SK-N-DZ (cell line): Measurements from ENCODE around the gene IL15. TPM values are rescaled to one million over a fixed set of nuclear protein-coding genes. Genes with fewer than 3 reads are reported as not detected.
"Not testable (repeated sequence)": the region's sequence is repeated elsewhere in the genome, so short reads cannot be mapped to it uniquely, and the experiment has no call there.

ENCODE experiments used
- DNase-seq: peaks from one replicate; pipeline ENCODE4 v3.0.0-alpha.2; 2015; ENCODE audit warnings: low spot score
- polyA plus RNA-seq, 2 experiments: library from polyadenylated mRNA; depleted of rRNA; stranded (reverse); fragments of >200 nt; gene quantifications; 2 replicates each; pipeline ENCODE4 v1.2.3, GENCODE V29; 2014

Gene IL15, protein sequence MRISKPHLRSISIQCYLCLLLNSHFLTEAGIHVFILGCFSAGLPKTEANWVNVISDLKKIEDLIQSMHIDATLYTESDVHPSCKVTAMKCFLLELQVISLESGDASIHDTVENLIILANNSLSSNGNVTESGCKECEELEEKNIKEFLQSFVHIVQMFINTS
- polyA plus RNA-seq (2014; cell fraction: cytosol; rRNA removed) = 0.37 and 0.67 TPM in 2 replicates
- polyA plus RNA-seq (2014; cell fraction: nucleus; rRNA removed) = 0.31 and 0.63 TPM in 2 replicates

DNA sequence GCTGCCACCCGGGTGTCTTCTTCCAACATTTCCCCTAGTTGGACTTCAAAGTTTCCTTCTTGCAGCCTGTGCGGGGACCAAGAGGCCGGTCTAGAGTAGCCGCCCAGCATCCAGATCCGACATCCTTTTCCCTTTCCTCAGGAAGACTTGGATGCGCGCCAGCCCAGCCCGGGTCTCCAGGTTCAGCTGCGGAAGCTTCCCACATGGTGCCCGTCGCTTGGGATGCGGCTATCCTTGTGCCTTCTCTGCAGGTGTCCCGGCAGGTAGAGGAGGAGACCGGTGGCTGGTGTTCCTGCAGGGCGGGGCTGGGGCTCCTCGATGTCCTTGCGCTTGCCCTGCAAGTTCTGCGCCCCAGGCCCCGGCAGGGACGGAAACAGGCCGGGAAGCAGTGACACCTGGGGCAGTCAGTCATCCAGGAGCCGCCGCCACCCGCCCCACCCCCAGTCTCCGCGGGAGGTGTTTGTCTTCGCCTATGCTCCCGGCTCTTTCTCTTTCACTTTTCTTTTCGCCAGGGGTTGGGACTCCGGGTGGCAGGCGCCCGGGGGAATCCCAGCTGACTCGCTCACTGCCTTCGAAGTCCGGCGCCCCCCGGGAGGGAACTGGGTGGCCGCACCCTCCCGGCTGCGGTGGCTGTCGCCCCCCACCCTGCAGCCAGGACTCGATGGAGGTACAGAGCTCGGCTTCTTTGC is at the start of gene IL15:
Gene IL15 (plus strand): TSS at position 502 of the 689 bp plus-strand sequence. CDS start 82,882 bp downstream, outside the sequence.
- DNase-seq = peak; percentile 22

DNA sequence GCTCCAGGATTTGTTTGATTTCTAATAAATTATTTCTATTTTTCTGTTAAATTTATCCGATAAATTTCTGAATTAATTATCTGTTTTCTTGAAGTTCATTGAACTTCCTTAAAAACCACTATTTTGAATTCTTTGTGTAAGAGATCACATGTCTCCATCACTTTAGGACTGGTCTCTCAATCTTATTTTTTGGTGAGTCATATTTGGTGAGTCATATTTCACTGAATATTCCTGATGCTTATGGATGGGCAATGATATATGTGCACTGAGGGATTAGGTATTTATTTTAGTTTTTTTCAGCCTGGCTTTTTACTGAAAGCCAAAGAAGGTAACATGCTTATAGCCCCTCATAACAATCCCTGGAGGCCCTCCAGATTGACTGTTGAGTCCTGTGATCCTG is 48.5 kb upstream of the IL15 start:
- DNase-seq = no peak

DNA sequence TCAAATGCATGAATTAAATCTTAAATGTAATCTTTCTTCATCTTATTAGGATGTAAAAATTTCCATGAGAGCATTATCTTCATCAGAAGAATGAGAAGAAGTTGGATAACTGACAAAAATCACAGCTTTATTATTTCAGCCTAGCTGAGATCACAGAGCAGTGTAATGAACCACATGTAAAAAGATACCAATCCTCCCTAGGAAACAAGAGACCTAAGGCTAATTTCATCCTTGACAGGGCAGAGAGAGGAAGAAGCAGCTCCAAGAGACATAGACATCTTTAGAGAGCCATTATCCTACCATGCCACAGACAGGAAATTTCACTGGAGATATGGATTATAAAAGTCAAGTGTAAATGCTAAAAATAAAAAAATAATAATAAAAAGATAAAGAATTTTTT is 40.9 kb upstream of the IL15 start:
- no peak for DNase-seq

DNA sequence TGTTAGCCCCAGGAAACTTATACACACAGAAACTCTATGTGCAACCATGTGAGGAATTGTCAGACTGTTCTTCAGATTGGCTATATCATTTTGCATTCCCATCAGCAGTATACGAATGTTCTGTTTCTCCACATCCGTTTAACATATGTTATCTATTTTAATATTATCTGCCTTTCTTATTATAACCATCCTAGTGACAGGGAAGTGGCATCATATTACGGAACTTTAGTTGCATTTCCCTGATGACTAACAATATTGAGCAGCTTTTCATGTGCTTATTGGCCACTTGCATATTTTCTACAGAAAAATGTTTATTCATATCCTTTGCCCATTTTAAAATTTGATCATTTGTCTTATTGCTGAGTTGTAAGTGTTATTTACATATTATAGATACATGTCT is 36.5 kb upstream of the IL15 start:
- no peak for DNase-seq

DNA sequence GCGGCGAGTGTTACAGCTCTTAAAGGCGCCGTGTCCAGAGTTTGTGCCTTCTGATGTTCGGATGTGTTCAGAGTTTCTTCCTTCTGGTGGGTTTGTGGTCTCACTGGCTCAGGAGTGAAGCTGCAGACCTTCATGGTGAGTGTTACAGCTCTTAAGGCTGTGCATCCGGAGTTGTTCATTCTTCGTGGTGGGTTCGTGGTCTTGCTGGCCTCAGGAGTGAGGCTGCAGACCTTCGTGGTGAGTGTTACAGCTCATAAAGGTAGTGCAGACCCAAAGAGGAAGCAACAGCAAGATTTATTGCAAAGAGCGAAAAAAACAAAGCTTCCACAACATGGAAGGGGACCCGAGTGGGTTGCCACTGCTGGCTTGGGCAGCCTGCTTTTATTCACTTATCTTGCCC is 31.7 kb upstream of the IL15 start:
- DNase-seq = not testable (repeated sequence)

DNA sequence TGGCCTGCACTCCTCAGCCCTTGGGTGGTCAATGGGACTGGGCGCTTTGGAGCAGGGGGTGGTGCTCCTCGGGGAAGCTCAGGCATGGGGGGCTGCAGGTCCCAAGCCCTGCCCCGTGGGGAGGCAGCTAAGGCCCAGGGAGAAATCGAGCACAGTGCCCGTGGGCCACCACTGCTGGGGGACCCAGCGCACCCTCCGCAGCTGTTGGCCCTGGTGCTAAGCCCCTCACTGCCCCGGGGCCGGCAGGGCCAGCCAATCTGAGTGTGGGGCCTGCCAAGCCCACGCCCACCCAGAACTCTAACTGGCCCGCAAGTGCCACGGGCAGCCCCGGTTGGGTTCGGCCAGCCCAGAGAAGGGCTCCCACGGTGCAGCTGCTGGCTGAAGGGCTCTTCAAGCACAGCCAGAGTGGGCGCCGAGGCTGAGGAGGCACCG is 30.9 kb upstream of the IL15 start:
- no peak for DNase-seq

DNA sequence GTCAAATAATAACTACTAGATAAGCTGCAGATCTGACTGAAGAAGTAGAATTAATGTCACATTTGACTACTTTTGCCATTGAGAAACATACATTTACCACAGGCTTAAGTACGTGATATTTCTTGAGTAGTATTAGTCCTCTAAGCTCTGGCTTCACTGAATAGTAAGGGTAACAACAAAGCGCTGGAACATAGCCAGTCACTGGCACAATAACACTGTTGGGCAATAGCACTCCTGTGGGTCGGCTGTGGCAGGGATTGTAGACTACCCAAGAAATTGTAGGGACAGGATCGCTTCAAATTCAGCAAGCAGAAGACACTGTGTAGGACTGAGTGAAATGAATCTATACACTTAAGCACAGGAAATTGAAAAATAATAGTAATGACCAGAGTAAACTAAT is 27.1 kb upstream of the IL15 start:
- DNase-seq = no peak

DNA sequence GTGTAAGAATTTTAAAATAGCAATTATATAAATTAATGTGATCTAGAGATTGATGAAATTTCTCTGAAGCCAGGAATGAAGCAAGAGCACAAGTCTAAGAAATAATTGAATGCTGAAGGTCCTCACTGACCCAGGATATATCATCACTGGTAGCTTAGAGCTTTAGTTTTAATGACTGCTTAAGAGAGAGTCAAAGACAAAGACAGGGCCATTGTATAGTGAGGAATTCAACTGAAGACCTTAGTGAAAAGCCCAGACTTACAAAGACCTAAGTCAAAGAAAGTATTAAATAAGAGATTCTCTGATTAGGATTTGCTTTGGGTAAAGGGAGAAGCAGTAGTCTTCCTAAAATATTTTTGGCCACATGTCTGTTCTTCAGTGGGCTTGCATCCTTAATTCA is 26.0 kb upstream of the IL15 start:
- no peak for DNase-seq

DNA sequence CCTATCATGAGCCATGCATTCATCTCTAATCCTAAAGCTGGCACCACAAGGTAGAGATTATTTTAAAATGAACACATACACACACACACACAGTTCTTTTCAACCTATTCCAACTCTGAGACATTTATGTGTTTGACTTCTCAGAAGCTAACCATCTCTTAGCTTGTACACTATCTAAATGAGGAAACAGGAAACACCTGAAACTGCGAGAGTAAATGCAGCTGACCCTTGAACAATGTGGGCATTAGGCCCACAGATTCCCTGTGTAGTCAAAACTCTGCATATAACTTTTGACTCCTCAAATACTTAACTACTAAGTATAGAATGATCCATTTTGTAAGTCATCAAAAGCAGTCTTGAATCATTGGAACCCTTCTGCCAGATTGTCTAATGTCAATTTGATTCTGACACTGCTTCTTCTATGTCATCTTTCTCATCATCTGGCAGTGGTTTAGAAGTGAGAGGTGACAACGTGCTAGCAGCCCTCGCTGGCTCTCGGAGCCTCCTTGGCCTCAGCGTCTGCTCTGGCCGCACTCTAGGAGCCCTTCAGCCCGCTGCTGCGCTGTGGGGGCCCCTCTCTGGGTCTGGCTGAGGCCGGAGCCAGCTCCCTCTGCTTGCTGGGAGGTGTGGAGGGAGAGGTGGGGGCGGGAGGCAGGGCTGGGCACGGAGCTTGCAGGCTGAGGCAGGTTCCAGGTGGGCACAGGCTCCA is 21.4 kb upstream of the IL15 start:
- no peak for DNase-seq

DNA sequence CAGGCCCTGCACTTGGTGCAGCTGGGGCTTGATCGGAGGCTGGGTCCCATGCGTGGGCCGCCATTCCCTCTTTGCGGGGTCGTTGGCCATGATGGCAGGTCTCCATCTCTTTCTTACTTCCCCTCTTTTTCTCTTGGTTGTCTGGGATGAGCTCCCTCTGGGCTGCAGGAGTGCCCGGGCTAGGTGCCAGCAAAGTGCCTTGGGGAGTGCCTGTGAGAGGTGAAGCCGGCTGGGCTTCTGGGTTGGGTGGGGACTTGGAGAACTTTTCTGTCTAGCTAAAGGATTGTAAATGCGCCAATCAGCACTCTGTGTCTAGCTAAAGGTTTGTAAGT is 20.8 kb upstream of the IL15 start:
- not testable (repeated sequence) for DNase-seq

DNA sequence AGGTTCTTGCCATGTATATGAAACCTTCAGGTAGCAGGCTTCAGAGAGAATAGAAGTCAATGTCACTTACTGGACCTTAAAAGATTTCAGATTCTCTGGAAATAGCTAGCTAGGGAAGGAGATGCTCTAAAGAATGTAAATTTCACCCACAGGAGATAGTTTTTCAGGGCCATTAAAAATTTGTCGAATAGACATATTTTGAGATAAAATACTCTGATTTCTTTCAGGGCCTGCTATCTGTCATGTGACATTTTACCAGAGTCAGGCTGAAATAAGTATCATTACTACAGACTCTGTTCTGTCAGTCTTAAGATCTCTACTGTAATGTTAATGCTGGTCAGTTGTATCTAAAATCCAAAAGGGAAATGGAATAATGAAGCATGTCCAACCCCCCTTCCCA is 15.7 kb upstream of the IL15 start:
- no peak for DNase-seq

DNA sequence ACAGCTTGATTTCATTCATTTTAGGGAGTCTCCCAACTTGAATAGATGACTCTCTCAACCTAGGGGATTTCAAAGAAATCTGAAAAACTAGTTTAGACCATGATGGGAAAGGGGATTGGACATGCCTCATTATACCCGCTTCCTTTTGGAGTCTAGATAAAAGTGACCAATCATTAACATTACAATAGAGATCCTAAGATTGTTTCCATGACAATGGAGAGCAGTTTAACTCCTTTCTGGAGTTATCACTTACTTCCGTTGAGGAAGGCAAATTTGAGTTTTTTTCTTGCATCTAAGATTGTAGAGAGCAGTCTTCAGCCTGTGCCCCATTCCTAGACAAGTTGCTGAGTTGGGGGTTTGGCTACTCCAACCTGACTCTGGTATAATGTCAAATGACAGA is 11.4 kb upstream of the IL15 start:
- DNase-seq = no peak

DNA sequence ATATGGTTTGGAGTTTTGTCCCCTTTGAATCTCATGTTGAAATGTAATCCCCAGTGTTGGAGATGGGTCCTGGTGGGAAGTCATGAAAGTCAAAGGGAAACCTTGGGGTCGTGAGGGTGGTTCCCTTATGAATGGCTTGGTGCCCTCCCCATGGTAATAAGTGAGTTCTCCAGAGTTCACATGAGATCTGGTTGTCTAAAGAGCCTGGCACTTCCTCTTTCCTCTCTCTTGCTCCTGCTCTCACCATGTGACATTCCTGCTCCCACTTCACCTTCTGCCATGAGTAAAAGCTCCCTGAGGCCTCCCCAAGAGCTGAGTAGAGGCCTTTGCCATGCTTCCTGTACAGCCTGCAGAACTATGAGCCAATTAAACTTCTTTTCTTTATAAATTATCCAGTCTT is 5.5 kb upstream of the IL15 start:
- DNase-seq = no peak

DNA sequence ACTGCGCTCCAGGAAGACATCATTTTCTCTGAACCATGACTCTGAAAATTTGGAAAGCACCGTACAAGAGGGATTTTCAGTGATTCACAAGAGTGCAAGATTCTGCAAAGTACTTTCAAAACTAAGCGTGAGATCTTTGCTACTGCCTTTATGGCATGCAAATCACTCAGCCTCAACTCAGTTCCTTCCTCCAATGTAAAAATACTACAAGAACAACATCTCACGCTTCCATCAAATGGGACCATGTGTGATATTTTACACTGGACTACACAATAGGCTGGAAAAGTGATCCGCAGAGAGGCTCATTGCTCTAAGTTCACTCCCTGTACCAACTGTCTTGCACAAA is 674 bp upstream of the IL15 start:
- no peak for DNase-seq

DNA sequence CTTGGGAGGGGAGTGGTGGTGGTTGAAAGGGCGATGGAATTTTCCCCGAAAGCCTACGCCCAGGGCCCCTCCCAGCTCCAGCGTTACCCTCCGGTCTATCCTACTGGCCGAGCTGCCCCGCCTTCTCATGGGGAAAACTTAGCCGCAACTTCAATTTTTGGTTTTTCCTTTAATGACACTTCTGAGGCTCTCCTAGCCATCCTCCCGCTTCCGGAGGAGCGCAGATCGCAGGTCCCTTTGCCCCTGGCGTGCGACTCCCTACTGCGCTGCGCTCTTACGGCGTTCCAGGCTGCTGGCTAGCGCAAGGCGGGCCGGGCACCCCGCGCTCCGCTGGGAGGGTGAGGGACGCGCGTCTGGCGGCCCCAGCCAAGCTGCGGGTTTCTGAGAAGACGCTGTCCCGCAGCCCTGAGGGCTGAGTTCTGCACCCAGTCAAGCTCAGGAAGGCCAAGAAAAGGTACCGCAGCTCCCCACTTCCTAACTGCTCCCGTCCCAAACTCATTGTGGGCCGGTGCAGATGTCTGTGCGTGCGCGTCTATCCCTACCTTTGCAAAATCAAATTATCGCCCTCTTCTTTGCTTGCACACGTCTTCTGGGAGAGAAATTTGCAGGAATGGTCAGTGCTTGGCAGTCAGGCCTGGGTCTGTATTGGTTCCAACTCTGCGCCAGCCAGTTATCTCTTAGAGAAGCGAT is 533 bp downstream of the IL15 start:
- DNase-seq = peak; percentile 41

DNA sequence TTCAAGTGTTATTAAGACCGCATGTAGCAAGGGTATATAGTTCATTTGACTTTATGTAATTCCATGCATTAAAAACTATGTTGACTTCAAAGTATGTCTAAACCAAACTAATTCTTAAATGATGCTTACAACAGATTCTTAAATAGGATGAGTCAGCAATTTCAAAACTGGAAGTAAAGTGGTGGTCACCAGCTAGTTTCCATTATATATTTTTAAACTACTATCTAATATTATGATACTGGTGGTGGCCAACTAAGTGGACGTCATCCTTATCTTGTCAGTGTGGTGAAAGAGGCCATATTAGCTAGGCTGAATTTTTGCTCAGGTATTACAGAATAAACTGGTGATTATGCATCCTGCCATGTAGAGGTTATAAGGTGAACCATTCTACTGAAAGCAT is 1.2 kb downstream of the IL15 start:
- no peak for DNase-seq

DNA sequence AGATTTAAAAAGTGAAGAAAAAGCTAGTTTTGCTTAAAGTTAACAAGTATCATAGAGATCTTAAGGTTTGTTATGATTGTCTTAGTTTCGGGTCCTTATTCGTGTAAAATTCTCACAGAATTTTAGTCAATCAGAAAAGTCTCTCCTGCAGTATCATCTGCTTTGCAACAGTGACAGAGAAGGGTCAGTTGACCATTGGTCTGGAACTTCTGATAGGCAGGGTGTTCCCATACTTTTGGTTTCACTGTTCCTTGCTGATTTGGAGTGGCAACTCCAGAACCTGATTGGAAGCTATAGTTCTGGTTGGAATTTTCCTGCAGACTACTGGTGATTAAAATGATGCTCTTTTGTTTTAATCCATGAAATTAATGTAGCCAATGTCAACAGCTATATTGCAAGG is 1.8 kb downstream of the IL15 start:
- DNase-seq = no peak

DNA sequence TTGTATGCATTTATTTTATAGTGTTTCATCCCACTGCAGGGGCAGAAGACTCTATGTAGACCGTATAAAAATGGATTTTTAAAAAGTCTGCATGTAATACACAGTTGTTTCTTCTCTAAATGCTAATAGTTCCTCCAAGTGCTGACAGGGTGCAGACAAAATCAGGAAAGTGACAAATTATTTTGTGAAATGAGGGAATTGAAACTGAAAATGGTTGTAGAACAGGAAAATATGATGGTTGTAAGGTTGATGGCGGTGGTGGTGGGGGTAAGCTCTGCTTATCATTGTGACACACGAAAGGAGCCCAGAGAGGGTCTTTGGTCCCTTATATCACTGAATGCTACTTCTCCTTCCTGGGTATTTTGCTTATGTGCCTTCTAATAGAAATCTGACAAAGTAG is 4.3 kb downstream of the IL15 start:
- no peak for DNase-seq

DNA sequence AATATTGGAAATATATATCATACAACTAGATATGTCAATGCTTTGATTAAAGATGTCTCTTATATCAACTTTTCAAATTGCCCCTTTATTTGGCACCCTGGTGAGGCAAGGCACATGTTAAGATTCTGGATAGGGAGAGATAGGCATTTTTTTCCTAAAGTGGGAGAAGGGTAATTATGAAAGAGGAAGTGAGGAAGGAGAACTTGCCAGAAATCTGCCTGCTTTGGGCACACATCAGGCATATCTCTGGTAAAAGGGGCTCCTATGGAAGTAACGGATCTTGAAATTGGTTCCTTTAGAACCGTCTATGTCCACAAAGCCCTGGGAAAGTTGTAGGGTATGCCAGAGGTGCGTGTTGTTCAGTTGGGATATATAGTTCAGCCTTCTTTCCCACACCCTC is 5.7 kb downstream of the IL15 start:
- DNase-seq = no peak

DNA sequence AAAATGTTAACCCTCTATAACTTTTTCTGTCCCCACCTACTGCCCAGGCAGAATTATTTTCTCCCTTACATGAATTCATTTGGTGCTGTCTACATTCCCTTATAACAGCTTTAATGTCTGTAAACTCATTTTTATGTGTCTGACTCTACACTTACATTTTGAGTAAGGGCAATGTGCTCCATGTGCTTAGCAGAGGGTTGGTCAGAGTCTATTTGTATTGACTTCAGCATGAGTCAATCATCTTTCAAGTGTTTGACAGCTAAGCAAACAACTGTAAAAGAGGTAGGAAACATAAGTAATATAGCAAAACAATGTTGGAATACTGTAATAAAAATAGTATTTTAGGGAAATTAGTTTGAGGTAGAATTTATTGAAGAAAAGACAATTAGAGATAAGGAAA is 6.3 kb downstream of the IL15 start:
- DNase-seq = no peak

DNA sequence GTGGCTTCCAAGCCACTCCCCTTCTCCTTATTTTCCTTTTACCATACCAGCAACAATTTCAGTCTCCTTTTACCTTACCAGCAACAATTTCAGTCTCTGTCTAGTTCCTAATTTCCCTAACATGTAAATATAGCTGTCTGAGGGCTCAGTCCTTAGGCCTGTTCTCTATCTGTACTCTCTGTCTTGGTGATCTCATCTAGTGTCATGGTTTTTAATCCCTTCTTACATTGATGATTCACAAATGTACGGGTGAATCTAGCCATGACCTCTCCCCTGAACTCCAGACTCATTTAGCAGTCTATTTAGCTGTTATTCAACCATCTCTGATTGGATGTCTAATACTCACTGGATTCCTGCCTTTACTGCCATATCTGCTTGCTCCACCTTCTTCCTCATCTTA is 7.2 kb downstream of the IL15 start:
- no peak for DNase-seq

DNA sequence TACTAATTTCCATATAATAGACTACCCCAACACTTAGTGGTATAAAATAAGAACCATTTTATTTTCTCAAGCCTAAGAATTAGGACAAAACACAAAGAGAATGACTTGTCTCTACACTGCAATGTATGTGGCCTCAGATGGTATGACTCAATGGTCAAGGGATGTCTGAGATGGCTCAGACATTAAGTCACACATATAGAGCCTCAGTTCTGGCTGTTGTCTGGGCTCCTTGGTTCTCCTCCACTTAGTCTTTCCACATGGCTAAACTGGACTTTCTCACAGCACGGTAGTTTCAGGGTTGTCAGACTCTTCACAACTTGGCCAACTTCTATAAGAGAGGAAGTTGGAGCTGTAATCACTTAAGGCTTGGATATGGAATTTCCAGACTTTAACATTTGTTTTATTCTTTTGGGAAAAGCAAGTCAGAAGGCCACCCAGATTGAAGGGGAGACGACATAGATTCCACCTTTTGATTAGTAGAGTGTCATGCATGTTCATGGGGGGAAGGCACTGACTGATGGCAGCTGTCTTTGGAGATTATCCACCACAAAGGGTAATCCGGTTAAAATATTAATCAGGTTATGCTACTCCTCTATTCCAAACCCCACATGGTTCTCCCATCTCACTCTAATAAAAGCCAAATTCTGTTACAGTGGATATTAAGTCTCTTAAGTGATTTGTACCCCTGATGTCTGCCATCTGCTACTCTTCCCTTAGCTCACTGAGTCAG is 9.4 kb downstream of the IL15 start:
- DNase-seq = no peak
